ENCODE measurements around the gene CHMP6.

Gene CHMP6

GRCh38 chr17:81036197-81036941 lies 44.7 kb downstream of the CHMP6 start:
- H3K27me3 Mint-ChIP-seq, result peaks cover 72% of the 10 kb centered on the region
- CTCF ChIA-PET, result interaction anchor here (0.8 to 1.6 kb wide), 4 partner anchors 13 to 67 kb away, joined by 3 read pairs; no protein-coding TSS in a partner anchor

GRCh38 chr17:81037026-81037797 lies 45.6 kb downstream of the CHMP6 start:
- Mint-ChIP-seq H3K4me3 (peak overlapping the region; percentile 74), H3K4me1 (peaks cover 18% of the 10 kb centered on the region), H3K27ac (no peak overlapping the region), H3K36me3 (no peaks in the 10 kb centered on the region), H3K27me3 (peaks cover 63% of the 10 kb centered on the region), H3K9me3 (no peaks in the 10 kb centered on the region)
- CTCF ChIA-PET, result interaction anchor here (0.8 to 1.6 kb wide), 3 partner anchors 14 to 60 kb away, joined by 3 read pairs; no protein-coding TSS in a partner anchor
- no peak for DNase-seq

More at GRCh38 chr17:81036197-81036941, 44.7 kb downstream of the CHMP6 start:
- Mint-ChIP-seq H3K4me1 (peaks cover 18% of the 10 kb centered on the region), H3K9me3 (no peaks in the 10 kb centered on the region), H3K4me3 (peak overlapping the region; percentile 74), H3K27ac (no peak overlapping the region), H3K36me3 (no peaks in the 10 kb centered on the region)
- DNase-seq, result no peak

- no peak for DNase-seq
- Mint-ChIP-seq H3K27ac (no peak overlapping the region), H3K4me3 (no peak overlapping the region), H3K36me3 (no peaks in the 10 kb centered on the region), H3K27me3 (peaks cover 55% of the 10 kb centered on the region), H3K4me1 (peaks cover 18% of the 10 kb centered on the region), H3K9me3 (no peaks in the 10 kb centered on the region)
- CTCF ChIA-PET, result interaction anchor here (1.4 kb wide), 1 partner anchor 17 kb away, joined by 3 read pairs; no protein-coding TSS in a partner anchor
Measured at GRCh38 chr17:81037798-81038733, 46.4 kb downstream of the CHMP6 start.

- Mint-ChIP-seq H3K9me3 (no peaks in the 10 kb centered on the region), H3K36me3 (no peaks in the 10 kb centered on the region), H3K27ac (no peak overlapping the region), H3K4me1 (peaks cover 8% of the 10 kb centered on the region), H3K4me3 (no peak overlapping the region), H3K27me3 (peaks cover 45% of the 10 kb centered on the region)
- no peak for DNase-seq
- CTCF ChIA-PET, result interaction anchor here (1.3 kb wide), 1 partner anchor 63 kb away, joined by 4 read pairs; no protein-coding TSS in a partner anchor
Measured at GRCh38 chr17:81039096-81039495, 47.5 kb downstream of the CHMP6 start.

- DNase-seq, result no peak
- CTCF ChIA-PET, result interaction anchor here (1.3 to 1.6 kb wide), 2 partner anchors 9 to 62 kb away, joined by 3 to 4 read pairs; no protein-coding TSS in a partner anchor
- Mint-ChIP-seq H3K27me3 (peaks cover 34% of the 10 kb centered on the region), H3K9me3 (no peaks in the 10 kb centered on the region), H3K4me3 (no peak overlapping the region), H3K27ac (no peak overlapping the region), H3K36me3 (no peaks in the 10 kb centered on the region), H3K4me1 (peaks cover 5% of the 10 kb centered on the region)
Measured at GRCh38 chr17:81039854-81040758, 48.5 kb downstream of the CHMP6 start.

- Mint-ChIP-seq H3K27ac (no peak overlapping the region), H3K27me3 (peaks cover 29% of the 10 kb centered on the region), H3K36me3 (no peaks in the 10 kb centered on the region), H3K9me3 (no peaks in the 10 kb centered on the region), H3K4me3 (no peak overlapping the region), H3K4me1 (peaks cover 3% of the 10 kb centered on the region)
- peak; percentile 38 for DNase-seq
- CTCF ChIA-PET, result interaction anchor here (1.6 kb wide), 1 partner anchor 9 kb away, joined by 3 read pairs; no protein-coding TSS in a partner anchor
Measured at GRCh38 chr17:81040791-81041337, 49.2 kb downstream of the CHMP6 start.

GRCh38 chr17:81042606-81043005 lies 51.0 kb downstream of the CHMP6 start:
- H3K9me3 Mint-ChIP-seq, result no peaks in the 10 kb centered on the region
- no peak overlapping the region for H3K27ac Mint-ChIP-seq
- CTCF ChIA-PET, result interaction anchor here (1.1 kb wide), 1 partner anchor 20 kb away, joined by 3 read pairs; no protein-coding TSS in a partner anchor
- H3K36me3 Mint-ChIP-seq, result no peaks in the 10 kb centered on the region
- no peak for DNase-seq
- H3K27me3 Mint-ChIP-seq, result peaks cover 16% of the 10 kb centered on the region
- H3K4me1 Mint-ChIP-seq, result no peaks in the 10 kb centered on the region
- H3K4me3 Mint-ChIP-seq, result no peak overlapping the region

GRCh38 chr17:81043319-81043724 lies 51.7 kb downstream of the CHMP6 start:
- Mint-ChIP-seq H3K9me3 (no peaks in the 10 kb centered on the region), H3K36me3 (no peaks in the 10 kb centered on the region), H3K27me3 (peaks cover 9% of the 10 kb centered on the region), H3K4me1 (no peaks in the 10 kb centered on the region), H3K27ac (no peak overlapping the region), H3K4me3 (no peak overlapping the region)
- CTCF ChIA-PET, result no interaction called here
- DNase-seq, result no peak

- CTCF ChIA-PET, result no interaction called here
- DNase-seq, result no peak
- peaks cover under 1% of the 10 kb centered on the region for H3K4me1 Mint-ChIP-seq
- no peak overlapping the region for H3K4me3 Mint-ChIP-seq
- no peak overlapping the region for H3K27ac Mint-ChIP-seq
- no peaks in the 10 kb centered on the region for H3K36me3 Mint-ChIP-seq
- H3K9me3 Mint-ChIP-seq, result no peaks in the 10 kb centered on the region
- peaks cover 9% of the 10 kb centered on the region for H3K27me3 Mint-ChIP-seq
Measured at GRCh38 chr17:81043725-81044427, 52.2 kb downstream of the CHMP6 start.

- DNase-seq, result no peak
- Mint-ChIP-seq H3K4me3 (no peak overlapping the region), H3K36me3 (no peaks in the 10 kb centered on the region), H3K4me1 (peaks cover 6% of the 10 kb centered on the region), H3K27ac (no peak overlapping the region), H3K27me3 (peaks cover 13% of the 10 kb centered on the region), H3K9me3 (no peaks in the 10 kb centered on the region)
- CTCF ChIA-PET, result no interaction called here
Measured at GRCh38 chr17:81044428-81044763, 52.8 kb downstream of the CHMP6 start.

- H3K36me3 Mint-ChIP-seq, result no peaks in the 10 kb centered on the region
- CTCF ChIA-PET, result no interaction called here
- no peak overlapping the region for H3K27ac Mint-ChIP-seq
- peaks cover 8% of the 10 kb centered on the region for H3K4me1 Mint-ChIP-seq
- no peak overlapping the region for H3K4me3 Mint-ChIP-seq
- H3K27me3 Mint-ChIP-seq, result peaks cover 13% of the 10 kb centered on the region
- H3K9me3 Mint-ChIP-seq, result no peaks in the 10 kb centered on the region
- no peak for DNase-seq
Measured at GRCh38 chr17:81044764-81045589, 53.3 kb downstream of the CHMP6 start.

- H3K27me3 Mint-ChIP-seq, result peaks cover 14% of the 10 kb centered on the region
- H3K9me3 Mint-ChIP-seq, result no peaks in the 10 kb centered on the region
- no peaks in the 10 kb centered on the region for H3K36me3 Mint-ChIP-seq
- H3K27ac Mint-ChIP-seq, result no peak overlapping the region
- no peak for DNase-seq
- H3K4me3 Mint-ChIP-seq, result no peak overlapping the region
- peaks cover 8% of the 10 kb centered on the region for H3K4me1 Mint-ChIP-seq
- CTCF ChIA-PET, result no interaction called here
Measured at GRCh38 chr17:81045590-81046095, 54.0 kb downstream of the CHMP6 start.

Data from activated naive CD4-positive, alpha-beta T cell treated with anti-CD3 and anti-CD28 coated beads, Interleukin-2, amount 10 ng/mL, durations not matched to agents 7 days and 5 days (primary cell).